GM11168 (cell line): ENCODE measurements around the gene STC2.

Experiments used
- in situ Hi-C: fragments of 300-500 bp; cut with MboI; formaldehyde crosslinking; loops from one replicate; pipeline ENCODE4 v1.12.0; 2022; ENCODE audit warnings: low sequenced_read_pairs; ENCODE audit not compliant: unreplicated experiment

The STC2 gene

DNA sequence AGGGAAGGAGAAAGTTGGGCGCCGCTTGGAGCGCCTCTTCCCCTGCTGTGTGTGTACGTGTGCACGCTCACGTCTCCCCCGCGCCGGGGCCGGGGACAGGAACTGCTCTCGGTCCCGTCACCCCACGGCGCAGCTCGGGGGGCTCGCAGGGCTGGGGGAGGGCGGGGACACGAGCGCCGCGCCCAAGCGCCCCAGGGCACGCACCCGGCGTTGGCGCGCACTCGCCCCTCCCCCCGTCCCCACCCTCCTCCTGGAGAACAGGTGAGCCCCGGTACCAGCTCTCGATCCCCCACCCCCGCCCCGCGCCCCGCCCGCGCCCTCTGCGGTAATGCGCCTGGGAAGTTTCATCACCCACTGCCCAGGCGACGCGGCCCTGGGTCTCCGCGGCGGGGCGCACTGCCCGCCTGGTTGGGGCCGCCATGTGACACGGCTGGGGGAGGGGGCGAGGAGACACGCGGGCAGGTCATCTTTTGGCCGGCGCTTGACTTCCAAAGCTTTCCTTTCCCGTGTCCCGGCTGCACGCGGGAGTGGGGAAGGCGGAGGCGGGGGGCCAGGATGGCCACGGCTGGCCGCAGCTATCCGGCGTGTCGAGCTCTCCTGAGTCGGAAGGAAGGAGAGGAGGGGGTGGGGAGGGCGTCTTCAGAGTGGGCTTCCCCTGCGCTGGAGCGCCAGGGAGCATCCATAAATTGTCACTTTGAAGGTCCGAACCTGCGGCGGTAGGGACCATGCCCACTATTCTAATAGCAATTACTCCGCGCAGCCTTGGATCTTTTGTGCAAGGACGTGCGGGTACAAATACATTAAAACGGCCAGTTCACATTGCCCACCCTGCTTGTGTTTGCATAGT, 1.5 kb upstream of the STC2 start:
- in situ Hi-C loops, result no loop called here

DNA sequence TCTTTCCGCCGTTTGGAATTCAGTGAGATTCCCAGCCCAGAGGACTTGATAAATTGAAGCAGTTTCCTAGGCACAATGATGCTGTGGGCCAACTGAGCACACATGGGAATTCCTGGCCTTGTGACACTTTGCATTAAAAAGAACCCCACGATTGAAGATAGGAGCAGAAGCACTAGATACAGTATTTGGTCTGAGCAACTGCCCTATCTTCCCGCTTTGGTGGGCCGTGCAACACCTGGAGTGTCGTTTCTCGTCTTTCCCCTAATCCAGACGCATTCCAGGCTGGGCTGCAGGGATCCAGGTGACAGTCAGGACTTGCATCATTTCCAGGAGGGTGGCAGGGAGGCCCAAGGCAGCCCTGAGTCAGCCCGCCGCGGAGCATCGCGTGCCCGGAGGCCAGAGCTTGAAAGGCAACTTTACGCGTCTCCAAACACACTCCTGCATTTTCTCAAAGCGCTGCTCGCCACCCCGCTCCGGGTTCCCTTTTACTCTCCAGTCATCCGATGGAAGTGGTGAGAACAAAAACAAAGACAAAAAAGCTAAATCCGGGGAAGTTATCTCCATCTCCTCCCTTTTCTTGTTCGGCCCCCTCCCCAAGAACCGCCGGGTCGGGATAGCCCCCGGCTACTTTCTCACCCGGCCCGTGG, 753 bp upstream of the STC2 start:
- in situ Hi-C loops, result no loop called here

DNA sequence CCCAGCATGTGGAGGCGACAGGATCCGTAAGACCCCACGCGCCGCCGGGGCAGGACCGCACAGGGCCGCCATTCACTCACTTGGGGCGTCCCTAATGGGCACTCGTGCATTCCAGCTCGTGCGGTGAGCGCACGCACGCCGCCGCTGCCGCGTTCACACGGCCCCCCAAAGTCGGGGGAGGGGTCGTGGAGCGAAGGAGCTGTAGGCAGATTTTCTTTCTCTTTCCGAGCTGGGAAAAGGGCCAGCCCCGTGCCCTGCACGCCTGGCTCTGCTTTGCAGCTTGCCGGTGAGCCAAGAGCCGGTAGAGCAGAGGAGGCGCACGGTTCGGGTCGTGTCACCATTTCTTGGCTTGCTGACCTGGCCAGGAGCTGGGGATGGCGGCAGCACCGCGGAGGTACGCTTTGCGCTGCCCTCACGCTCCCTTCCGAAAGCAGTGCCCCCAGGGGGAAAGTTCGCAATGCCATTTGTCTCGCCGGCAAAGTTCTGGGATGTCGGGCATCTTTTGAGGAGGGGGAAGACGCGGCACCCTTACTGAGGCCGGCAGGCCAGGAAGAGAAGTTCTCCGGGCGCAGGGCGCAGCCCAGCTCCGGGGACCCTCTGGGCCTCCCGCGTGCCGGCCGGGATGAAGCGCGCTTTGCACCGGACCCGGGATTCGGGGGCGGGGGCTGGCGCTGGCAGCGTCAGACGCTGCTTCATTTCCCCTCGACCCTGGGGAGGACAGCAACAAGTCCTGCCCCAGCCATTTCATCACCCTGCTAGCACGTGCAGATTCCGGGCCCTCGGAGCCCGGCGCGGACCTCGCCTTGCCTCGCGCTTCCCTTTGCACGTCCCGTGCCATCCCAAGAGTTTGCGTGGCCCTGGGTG, 898 bp downstream of the STC2 start:
- in situ Hi-C loops, result no loop called here

DNA sequence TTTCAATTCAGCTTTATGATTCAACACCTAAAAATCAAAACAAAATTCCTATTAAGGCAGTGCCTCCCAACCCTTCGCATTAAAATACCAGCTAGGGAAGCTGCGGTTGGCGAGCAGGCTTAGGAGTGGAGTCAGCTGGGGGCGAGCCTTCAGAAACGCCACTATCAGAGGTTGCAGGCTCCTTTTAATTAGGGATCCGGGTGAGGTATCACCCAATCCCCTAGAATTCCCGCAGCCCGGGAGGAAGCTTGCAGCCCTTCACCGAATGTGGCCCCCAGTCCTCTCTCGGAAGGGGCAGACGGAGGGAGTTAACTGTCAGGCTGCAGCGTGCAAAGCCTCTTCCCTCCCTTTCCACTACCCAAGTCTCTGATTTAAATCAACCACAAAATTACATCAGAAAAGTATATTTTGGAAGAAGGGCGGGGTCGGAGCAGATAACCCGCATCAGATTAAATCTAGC, 1.7 kb downstream of the STC2 start:
- in situ Hi-C loops, result no loop called here

DNA sequence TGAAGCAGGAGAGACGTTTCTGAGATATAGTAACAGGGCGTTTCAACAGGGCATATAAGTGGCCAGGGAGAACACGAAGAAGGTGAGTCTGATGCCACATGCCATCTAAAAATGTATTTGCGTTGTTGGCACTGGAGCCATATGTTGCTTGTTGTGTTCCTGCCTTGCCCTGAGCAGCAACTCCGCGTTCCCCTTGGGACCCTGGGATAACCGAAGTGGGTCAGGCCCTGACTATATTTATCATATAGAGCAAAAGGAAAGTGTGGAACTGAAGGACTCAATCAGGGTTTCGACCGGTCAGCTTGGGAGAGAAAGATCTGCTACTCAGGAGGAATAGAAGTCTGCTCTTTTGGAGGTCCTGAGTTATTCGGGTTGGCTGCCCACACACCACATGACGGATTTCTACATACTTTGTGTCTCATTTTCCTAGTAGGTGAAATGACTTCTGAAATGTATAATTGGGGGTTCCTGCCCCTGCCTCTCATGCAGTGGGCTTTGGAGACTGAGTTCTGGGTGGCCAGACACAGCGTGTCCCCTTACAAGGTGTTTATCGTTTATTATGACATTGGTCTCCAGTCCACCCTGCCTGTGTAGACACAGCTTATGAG, 3.0 kb downstream of the STC2 start:
- in situ Hi-C loops, result no loop called here

DNA sequence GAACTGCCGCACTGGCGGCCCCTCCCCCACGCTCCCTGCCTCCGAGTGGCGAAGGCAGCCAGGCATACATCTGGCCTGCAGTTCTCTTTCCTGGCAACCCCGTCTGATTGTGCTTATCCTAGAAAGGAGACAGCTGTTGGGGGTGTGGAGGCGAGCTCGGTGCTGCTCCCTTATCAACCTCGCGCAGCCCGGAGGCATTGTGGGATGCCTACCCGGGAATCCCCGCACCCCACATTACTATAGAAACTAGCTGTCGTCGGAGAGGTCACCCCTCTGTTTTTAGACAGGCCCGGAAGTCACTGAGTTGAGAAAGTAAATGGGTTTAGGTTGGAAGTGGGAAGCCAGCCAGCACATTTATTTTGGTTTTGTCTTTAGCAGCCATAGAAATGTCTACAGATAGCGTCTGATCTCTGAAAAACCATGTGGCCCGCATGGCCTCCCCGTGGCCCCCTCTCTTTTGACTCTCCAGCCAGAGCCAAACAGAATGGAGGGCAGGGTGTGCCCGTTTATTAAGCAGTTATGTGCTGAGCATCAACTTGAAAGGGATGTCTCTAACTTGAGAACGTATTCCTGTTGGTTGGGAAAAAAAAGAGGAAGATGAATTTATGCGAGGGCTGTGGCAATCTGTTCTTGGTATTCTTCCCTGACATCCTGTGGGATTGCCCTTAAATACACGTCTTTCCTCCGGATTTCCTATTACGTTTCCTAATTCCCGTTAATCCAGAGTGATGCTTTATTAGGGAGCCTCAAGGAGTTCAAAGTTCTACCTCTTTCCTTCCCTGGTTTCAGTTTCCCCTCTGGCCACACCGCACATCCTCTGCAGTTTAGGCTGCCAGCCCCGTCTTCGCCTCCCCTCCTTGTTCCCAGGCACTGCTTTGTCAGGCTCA, 3.9 kb downstream of the STC2 start:
- in situ Hi-C loops, result loop anchor here (25.0 kb wide), 1 partner anchor 238 kb away; no protein-coding TSS in a partner anchor

DNA sequence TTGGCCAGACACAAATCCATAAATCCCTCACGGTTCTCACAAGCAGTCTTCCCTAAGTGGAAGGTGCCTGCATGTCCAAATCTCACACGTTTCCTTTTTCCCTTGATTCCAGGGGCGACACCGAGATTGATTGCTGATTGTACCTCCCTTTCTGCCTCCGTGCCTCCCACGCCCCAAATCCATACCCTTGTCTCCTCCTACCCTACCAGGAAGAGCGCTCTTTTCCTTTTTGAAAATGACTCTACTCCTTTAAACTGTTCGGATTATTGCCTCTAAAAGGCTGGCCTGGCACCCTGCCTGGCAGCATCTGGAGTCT, 4.5 kb downstream of the STC2 start:
- in situ Hi-C loops, result loop anchor here (25.0 kb wide), 1 partner anchor 239 kb away; no protein-coding TSS in a partner anchor

DNA sequence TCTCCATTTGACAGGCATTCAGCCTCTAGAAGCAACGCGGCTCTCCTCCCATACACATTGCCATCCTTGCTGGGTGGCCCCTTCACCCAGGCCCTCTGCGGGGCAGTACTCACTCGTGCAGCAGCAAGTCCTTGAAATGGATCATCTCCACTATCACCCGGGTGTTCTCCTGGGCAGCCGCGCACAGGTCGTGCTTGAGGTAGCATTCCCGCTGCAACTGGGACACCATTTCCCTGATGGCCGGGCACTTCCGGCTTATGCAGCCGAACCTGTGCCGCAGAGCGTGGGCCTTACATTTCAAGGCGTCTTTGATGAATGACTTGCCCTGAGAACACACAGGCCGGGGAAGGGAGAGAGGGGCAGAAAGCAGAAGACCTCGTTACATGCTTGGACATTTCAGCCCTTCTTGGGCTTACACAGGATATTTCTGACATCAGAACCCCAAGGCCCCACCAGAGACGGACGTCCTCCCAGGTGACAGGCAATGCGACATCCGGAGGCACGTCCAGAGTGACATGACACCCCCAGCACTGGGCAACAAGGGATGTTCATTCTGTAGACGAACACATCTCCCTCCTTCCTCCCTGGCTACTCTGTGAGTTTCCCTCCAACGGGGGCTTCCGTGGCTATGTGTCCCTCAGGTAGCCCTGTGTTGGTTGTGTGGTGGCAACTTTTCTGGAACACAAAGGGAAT, 5.0 kb downstream of the STC2 start:
- in situ Hi-C loops, result loop anchor here (25.0 kb wide), 1 partner anchor 239 kb away; no protein-coding TSS in a partner anchor

DNA sequence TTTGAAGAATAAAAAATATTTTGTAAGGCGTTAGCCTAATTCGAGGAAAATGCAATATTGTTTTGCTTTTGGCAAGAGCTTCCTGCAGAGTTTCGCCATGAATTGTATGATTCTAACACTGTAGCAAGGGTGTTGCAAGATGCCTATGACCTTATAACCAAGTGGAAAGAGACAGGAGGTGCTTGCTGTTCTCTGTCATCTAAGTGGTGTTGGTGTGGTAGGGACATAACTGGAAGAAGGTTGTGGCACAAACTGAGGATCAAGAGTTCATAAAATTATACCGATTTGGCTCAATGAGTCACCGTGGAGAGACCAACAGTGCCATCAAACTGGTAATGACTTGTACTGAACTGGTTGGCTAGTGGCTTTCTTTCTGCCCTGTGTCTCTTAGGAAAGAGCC, 6.3 kb downstream of the STC2 start:
- in situ Hi-C loops, result loop anchor here (25.0 kb wide), 1 partner anchor 240 kb away; no protein-coding TSS in a partner anchor

DNA sequence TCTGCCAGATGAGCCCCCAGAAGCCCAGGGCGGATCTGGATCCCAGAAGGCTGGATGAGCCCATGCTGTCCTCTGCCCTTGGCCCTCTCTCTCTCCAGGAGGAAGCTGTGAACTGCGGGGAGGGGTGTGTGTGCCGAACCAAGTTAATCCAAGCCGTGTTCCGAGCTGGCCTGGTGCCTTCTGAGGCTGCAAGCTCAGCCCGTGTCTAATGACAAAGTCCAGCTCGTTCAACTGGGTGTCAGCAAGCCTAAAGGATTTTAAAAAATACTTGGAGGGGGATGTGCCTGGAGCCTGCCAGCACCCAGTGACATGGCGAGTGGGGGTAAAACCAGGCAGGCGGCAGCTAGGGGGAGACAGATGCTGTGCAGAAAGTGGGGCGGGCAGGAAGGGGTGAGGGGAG, 8.0 kb downstream of the STC2 start:
- in situ Hi-C loops, result loop anchor here (25.0 kb wide), 1 partner anchor 242 kb away; no protein-coding TSS in a partner anchor

DNA sequence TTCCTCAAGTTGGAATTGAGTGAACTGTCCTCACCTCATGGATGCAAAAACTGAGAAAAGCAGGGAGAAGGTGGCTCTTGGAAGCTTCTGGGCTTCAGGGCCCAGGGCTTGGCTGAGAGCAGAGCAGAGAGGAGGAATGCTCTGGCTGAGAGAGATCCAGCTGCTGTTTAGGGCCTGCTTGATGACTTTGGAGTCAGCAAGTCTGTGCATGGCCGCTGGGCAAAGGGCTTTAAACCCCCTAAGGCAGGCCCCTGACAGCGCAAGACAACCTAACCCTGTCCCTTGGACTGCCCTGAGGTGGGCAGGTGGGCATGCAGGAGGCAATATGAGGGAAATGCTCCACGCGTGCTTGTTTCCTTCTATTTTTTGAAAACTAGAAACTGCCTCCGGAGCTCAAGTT, 8.6 kb downstream of the STC2 start:
- in situ Hi-C loops, result loop anchor here (25.0 kb wide), 1 partner anchor 243 kb away; no protein-coding TSS in a partner anchor

DNA sequence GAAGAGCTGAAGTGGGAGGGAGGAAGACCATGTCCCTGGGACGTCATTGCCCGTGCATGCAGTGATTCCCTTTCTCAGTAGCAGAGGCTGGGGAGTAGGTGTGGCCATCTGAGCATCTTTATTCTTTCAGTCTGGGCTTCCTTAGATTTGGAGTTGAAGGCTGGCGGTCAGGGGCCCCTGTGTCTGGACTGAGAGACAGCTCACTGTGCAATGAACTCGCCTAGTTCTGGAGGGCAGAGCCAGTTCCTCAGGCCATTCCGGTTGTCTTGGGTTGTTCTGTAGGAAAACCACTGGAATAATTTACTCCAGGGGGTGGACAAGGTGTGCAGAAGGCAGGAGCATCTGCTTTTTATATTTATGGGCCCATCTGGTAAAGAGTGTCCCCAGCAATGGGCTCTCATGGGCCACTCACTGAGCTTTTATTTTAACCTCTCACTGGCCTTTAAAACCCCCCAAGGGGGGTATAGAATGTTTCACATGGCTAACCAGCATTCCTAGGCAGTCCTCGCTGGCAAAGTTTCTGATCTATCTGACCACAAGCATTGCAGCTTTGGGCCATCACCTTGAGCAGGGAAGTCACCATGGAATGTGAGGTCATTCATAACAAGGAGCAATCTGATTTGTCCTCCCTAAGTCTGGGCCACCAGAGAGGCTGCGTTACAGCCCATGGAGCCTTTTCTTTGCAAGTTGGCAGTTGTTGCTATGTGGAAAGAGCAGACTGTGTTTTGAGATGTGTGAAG, 9.2 kb downstream of the STC2 start:
- in situ Hi-C loops, result loop anchor here (25.0 kb wide), 1 partner anchor 243 kb away; no protein-coding TSS in a partner anchor

DNA sequence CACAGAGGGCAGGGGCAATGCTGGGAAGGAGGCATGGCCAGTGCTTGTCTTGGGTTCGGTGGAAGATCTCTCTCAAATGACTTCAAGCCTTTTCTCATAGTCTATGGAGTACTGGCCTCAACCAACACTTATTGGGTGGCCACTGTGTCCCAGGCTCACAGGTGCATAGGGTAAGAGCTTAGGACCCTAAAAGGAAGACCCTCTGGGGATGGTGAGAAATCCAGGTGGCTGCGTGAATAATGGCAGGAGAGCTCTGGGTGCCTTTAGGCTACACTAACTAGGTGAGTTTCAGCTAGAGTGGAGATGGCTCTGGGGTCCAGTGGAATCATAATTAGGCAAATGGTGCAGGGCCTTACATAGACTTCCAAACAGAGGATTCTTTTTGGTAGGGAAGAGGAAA, 9.9 kb downstream of the STC2 start:
- in situ Hi-C loops, result loop anchor here (25.0 kb wide), 1 partner anchor 244 kb away; no protein-coding TSS in a partner anchor

DNA sequence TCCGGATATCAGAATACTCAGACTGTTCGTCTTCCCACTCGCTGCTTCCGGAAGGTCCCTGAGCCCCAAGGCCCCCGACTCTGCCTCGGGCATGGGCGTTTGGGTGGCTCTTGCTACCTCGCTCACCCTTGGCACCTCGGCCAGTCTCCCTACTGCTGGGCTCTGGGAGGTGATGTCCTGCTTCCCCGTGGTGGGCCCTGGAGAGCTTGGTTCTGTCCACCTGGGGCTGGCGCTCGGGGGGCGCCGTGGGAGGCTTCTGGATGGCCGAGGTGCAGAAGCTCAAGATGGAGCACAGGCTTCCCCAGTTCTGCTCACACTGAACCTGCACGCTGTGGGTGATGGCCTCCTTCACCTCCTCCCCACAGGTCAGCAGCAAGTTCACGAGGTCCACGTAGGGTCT, 10.4 kb downstream of the STC2 start:
- in situ Hi-C loops, result loop anchor here (25.0 kb wide), 1 partner anchor 244 kb away; no protein-coding TSS in a partner anchor

DNA sequence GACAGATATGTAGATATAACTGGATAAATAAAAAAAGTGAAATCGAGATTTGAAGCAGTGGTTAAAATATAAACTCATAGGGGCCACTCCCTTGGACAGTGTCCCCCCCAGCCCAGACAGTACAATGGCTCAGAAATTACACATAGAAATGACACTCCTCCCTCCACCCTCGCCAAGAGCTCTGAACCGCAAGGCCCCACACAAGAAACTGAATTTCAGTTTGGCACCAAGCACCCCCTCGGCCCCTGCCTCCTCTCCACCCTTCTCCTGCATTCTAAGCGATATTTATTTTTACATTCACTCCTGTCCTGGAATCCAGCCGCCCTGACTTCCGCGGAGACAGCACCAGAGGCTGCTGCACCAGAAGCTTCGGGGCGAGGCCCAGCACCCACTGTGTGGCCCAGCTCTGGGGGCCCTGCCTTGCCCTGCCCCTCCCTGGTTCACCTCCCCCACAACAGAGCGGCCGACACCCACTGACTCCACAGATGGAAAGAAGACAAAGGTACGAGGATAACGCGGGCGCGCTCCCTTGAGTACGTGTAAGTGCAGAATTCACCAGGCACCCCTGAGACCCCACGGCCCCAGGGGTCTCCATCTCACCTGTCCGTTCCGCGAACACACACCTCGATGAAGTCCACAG, 11.0 kb downstream of the STC2 start:
- in situ Hi-C loops, result loop anchor here (25.0 kb wide), 1 partner anchor 245 kb away; no protein-coding TSS in a partner anchor

DNA sequence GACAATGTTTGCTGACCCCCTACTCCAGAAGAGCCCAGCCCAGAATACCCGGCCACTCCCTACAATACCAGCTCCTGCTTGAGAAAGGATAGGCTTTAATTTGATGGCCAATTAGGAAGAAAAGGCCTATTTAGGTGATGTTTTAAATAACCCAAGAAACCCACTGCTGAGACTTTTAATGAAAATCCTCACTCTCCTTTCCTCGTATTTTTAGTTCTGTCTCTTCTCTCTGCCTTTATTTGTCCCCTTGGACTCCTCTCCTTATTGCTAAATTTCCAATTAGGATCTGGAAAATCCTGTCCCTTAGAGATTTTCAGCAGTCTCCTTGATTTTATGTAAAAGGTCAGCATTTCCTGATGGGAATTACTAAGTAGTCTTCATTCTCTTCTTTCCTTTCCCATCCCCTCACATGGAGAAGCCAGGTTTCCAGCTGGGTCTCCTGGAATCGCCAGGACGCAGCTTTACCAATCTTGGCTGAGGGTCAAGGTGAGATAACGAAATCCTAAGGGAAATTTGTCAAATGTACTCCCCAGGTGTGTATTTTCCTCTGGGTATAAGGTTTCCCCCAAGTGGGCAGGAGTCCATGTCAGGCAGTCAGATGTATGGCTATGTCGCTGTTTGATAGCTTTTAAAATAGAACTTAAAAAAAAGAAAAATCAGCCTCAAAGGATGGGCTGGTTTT, 11.7 kb downstream of the STC2 start:
- in situ Hi-C loops, result loop anchor here (25.0 kb wide), 1 partner anchor 246 kb away; no protein-coding TSS in a partner anchor
